Measurements from ENCODE around the gene CALM3.

- no peak for TF ChIP-seq CTCF (CRISPR knock-in tag; IDR thresholded peaks at IDR 0.05)
- no peak for TF ChIP-seq SP2 (CRISPR knock-in tag; IDR thresholded peaks at IDR 0.05)
- TF ChIP-seq FIP1L1 (IDR thresholded peaks at IDR 0.05; ENCODE audit: borderline replicate concordance, insufficient read depth, low read depth, low read length), result no peak
These were observed 6.3 kb downstream of the CALM3 start for GRCh38 chr19:46607448-46607841.

All from HepG2 (cell line).